ENCODE measurements around the gene BDKRB1.

GRCh38 chr14:96294246-96294645 is 38.2 kb downstream of the BDKRB1 start:
- TF ChIP-seq CTCF (conservative IDR thresholded peaks at IDR 0.05): no peak
- TF ChIP-seq ZFX (IDR thresholded peaks at IDR 0.05): no peak
